GM19372 (cell line): ENCODE data around the gene SEL1L.
"Not testable (repeated sequence)": the region's sequence is repeated elsewhere in the genome, so short reads cannot be mapped to it uniquely, and the experiment has no call there.

Source experiments
- ATAC-seq: cut with Tn5 transposase; IDR thresholded peaks from one replicate; pipeline ENCODE4 v1.9.1; 2021; ENCODE audit warnings: mild to moderate bottlenecking, low read depth, moderate library complexity; ENCODE audit not compliant: unreplicated experiment

The SEL1L gene

GRCh38 chr14:81478446-81478845, 55.2 kb downstream of the SEL1L start:
- no peak for ATAC-seq

- ATAC-seq = no peak
These were observed 56.8 kb downstream of the SEL1L start for GRCh38 chr14:81476816-81477215.

- no peak for ATAC-seq
These were observed 58.8 kb downstream of the SEL1L start for GRCh38 chr14:81474685-81475324.

- ATAC-seq = peak; percentile 44
These were observed 59.5 kb downstream of the SEL1L start for GRCh38 chr14:81474148-81474492.

- ATAC-seq = peak; percentile 14
These were observed 60.1 kb downstream of the SEL1L start for GRCh38 chr14:81473456-81474147.

- no peak for ATAC-seq
These were observed 61.4 kb downstream of the SEL1L start for GRCh38 chr14:81472096-81472800.

GRCh38 chr14:81471062-81471461, 62.6 kb downstream of the SEL1L start:
- ATAC-seq = peak; percentile 13

- peak; percentile 31 for ATAC-seq
These were observed 63.2 kb downstream of the SEL1L start for GRCh38 chr14:81470557-81470826.

GRCh38 chr14:81466854-81467253, 66.8 kb downstream of the SEL1L start:
- no peak for ATAC-seq

- no peak for ATAC-seq
These were observed 68.0 kb downstream of the SEL1L start for GRCh38 chr14:81465507-81466228.

- ATAC-seq = peak; percentile 30
These were observed 68.7 kb downstream of the SEL1L start for GRCh38 chr14:81465003-81465392.

- ATAC-seq = peak; percentile 79
These were observed 69.2 kb downstream of the SEL1L start for GRCh38 chr14:81464253-81465002.

GRCh38 chr14:81462356-81462755, 71.3 kb downstream of the SEL1L start:
- not testable (repeated sequence) for ATAC-seq

GRCh38 chr14:81459912-81460311, 73.7 kb downstream of the SEL1L start:
- ATAC-seq = no peak

- no peak for ATAC-seq
These were observed 75.3 kb downstream of the SEL1L start for GRCh38 chr14:81458352-81458751.

- ATAC-seq = no peak
These were observed 78.3 kb downstream of the SEL1L start for GRCh38 chr14:81455390-81455789.

GRCh38 chr14:81454572-81455218, 79.0 kb downstream of the SEL1L start:
- ATAC-seq = peak; percentile 57

- ATAC-seq = peak; percentile 70
These were observed 80.4 kb downstream of the SEL1L start for GRCh38 chr14:81453166-81453766.

- no peak for ATAC-seq
These were observed 81.1 kb downstream of the SEL1L start for GRCh38 chr14:81452341-81453133.
